H9 (cell line): ENCODE results near the gene OR51E1. TPM values are rescaled to one million over a fixed set of nuclear protein-coding genes. Genes with fewer than 3 reads are reported as not detected.
A peak's percentile ranks its signal among the peaks of the same experiment; 100 is the strongest.

Source experiments
- DNase-seq: peaks from one replicate; pipeline ENCODE4 v3.0.0-alpha.2; 2017
- H2AFZ ChIP-seq: one replicate; pipeline ENCODE4 v1.6.1; 2013; ENCODE audit warnings: mild to moderate bottlenecking, low read length, control low read depth, moderate library complexity
- H2AK5ac ChIP-seq: 2 replicates; pipeline ENCODE4 v1.6.1; 2013; ENCODE audit warnings: low read length, control low read depth, mixed read lengths; ENCODE audit not compliant: insufficient read length
- H2BK120ac ChIP-seq: one replicate; pipeline ENCODE4 v1.6.1; 2013; ENCODE audit warnings: low read depth, mild to moderate bottlenecking, low read length, control low read depth, inconsistent platforms; ENCODE audit not compliant: poor library complexity, severe bottlenecking
- H2BK12ac ChIP-seq: 2 replicates; pipeline ENCODE4 v1.6.1; 2013; ENCODE audit warnings: low read length, control low read depth, mixed read lengths, low read depth; ENCODE audit not compliant: insufficient read length
- H2BK15ac ChIP-seq: 2 replicates; pipeline ENCODE4 v1.6.1; 2013; ENCODE audit warnings: low read depth, low read length, control low read depth
- H2BK20ac ChIP-seq: one replicate; pipeline ENCODE4 v1.6.1; 2013; ENCODE audit warnings: low read depth, mild to moderate bottlenecking, low read length, control low read depth, inconsistent platforms; ENCODE audit not compliant: poor library complexity, severe bottlenecking
- H2BK5ac ChIP-seq: 2 replicates; pipeline ENCODE4 v1.6.1; 2013; ENCODE audit warnings: low read length, control low read depth, mixed read lengths; ENCODE audit not compliant: insufficient read length
- H3K14ac ChIP-seq: 2 replicates; pipeline ENCODE4 v1.6.1; 2013; ENCODE audit warnings: low read length, control low read depth; ENCODE audit not compliant: insufficient read depth
- H3K18ac ChIP-seq: 2 replicates; pipeline ENCODE4 v1.6.1; 2013; ENCODE audit warnings: low read depth, mild to moderate bottlenecking, mixed read lengths, low read length, control low read depth; ENCODE audit not compliant: insufficient read length
- H3K23ac ChIP-seq: 2 replicates; pipeline ENCODE4 v1.6.1; 2013; ENCODE audit warnings: low read length, control low read depth, mixed read lengths, low read depth; ENCODE audit not compliant: insufficient read length
- H3K23me2 ChIP-seq: 2 replicates; pipeline ENCODE4 v1.6.1; 2013; ENCODE audit warnings: low read depth, mild to moderate bottlenecking, mixed read lengths, low read length, control low read depth; ENCODE audit not compliant: insufficient read length, poor library complexity, severe bottlenecking
- H3K27ac ChIP-seq: 2 replicates; pipeline ENCODE4 v1.5.1; 2013; ENCODE audit warnings: low read length, control low read depth, mixed read lengths, low read depth; ENCODE audit not compliant: insufficient read length
- H3K27me3 ChIP-seq: 2 replicates; pipeline ENCODE4 v1.6.1; 2013; ENCODE audit warnings: low read length, control low read depth, inconsistent platforms; ENCODE audit not compliant: insufficient read depth
- H3K4ac ChIP-seq: 2 replicates; pipeline ENCODE4 v1.6.1; 2013; ENCODE audit warnings: low read depth, mild to moderate bottlenecking, control low read depth, inconsistent platforms, low read length, moderate library complexity
- H3K4me1 ChIP-seq: 2 replicates; pipeline ENCODE4 v1.6.1; 2013; ENCODE audit warnings: low read length, control low read depth, inconsistent platforms; ENCODE audit not compliant: insufficient read depth
- H3K4me2 ChIP-seq: 2 replicates; pipeline ENCODE4 v1.6.1; 2013; ENCODE audit warnings: low read length, control low read depth, mixed read lengths; ENCODE audit not compliant: insufficient read length, insufficient read depth
- H3K56ac ChIP-seq: 2 replicates; pipeline ENCODE4 v1.6.1; 2013; ENCODE audit warnings: low read depth, mild to moderate bottlenecking, mixed read lengths, low read length, control low read depth; ENCODE audit not compliant: insufficient read length
- H3K79me1 ChIP-seq: 2 replicates; pipeline ENCODE4 v1.6.1; 2013; ENCODE audit warnings: low read depth, mild to moderate bottlenecking, moderate library complexity, low read length, control low read depth, inconsistent platforms; ENCODE audit not compliant: insufficient read depth, poor library complexity, severe bottlenecking
- H3K79me2 ChIP-seq: 2 replicates; pipeline ENCODE4 v1.6.1; 2013; ENCODE audit warnings: low read length, control low read depth, inconsistent platforms; ENCODE audit not compliant: insufficient read depth
- H3K9ac ChIP-seq: 2 replicates; pipeline ENCODE4 v1.6.1; 2013; ENCODE audit warnings: low read length, control low read depth, mixed read lengths; ENCODE audit not compliant: insufficient read length; ENCODE audit errors: extremely low read depth
- H3K9me3 ChIP-seq: one replicate; pipeline ENCODE4 v1.6.1; 2013; ENCODE audit warnings: low read depth, low read length, inconsistent platforms; ENCODE audit not compliant: control insufficient read depth
- H3T11ph ChIP-seq: one replicate; pipeline ENCODE4 v1.6.1; 2013; ENCODE audit warnings: mild to moderate bottlenecking, low read length, control low read depth, inconsistent platforms
- H4K20me1 ChIP-seq: one replicate; pipeline ENCODE4 v1.6.1; 2013; ENCODE audit not compliant: control insufficient read depth, insufficient read length, insufficient read depth
- H4K5ac ChIP-seq: 2 replicates; pipeline ENCODE4 v1.6.1; 2013; ENCODE audit warnings: low read depth, mild to moderate bottlenecking, mixed read lengths, low read length, control low read depth; ENCODE audit not compliant: insufficient read length
- H4K8ac ChIP-seq: replicated peaks from 2 replicates; pipeline ENCODE4 v1.6.1; 2013; ENCODE audit warnings: low read length, control low read depth, mixed read lengths, low read depth; ENCODE audit not compliant: insufficient read length
- H4K91ac ChIP-seq: 2 replicates; pipeline ENCODE4 v1.6.1; 2013; ENCODE audit warnings: low read depth, mild to moderate bottlenecking, moderate library complexity, mixed read lengths, low read length, control low read depth; ENCODE audit not compliant: insufficient read length
- H3K27ac Mint-ChIP-seq, 3 experiments: 2 replicates in 2 of 3; 3 replicates in 1 of 3; pipeline ENCODE4 v1.8.0; 2020 to 2021; ENCODE audit warnings: mixed read lengths in 3 of 3, mild to moderate bottlenecking in 1 of 3, moderate library complexity in 1 of 3
- H3K27me3 Mint-ChIP-seq: 2 replicates; pipeline ENCODE4 v1.8.0; 2021; ENCODE audit warnings: low read depth, mild to moderate bottlenecking, moderate library complexity, mixed read lengths
- H3K36me3 Mint-ChIP-seq, 3 experiments: 2 replicates in 2 of 3; 3 replicates in 1 of 3; pipeline ENCODE4 v1.8.0; 2020 to 2021; ENCODE audit warnings: low read depth in 3 of 3, mixed read lengths in 3 of 3; ENCODE audit not compliant: insufficient read depth in 1 of 3
- H3K4me1 Mint-ChIP-seq, 2 experiments: 2 replicates each; pipeline ENCODE4 v1.8.0; 2020; ENCODE audit warnings: mixed read lengths in 2 of 2
- H3K4me3 Mint-ChIP-seq, 2 experiments: 2 replicates in 1 of 2; 3 replicates in 1 of 2; pipeline ENCODE4 v1.8.0; 2020 to 2021; ENCODE audit warnings: mild to moderate bottlenecking in 2 of 2, mixed read lengths in 2 of 2, moderate library complexity in 1 of 2
- H3K9me3 Mint-ChIP-seq, 2 experiments: 2 replicates in 1 of 2; 3 replicates in 1 of 2; pipeline ENCODE4 v1.8.0; 2020; ENCODE audit warnings: mild to moderate bottlenecking in 2 of 2, mixed read lengths in 2 of 2, moderate library complexity in 1 of 2
- WGBS: extraction: QIAGEN DNeasy Blood & Tissue Kit; methylation state at CpG from one replicate; pipeline ENCODE4 v1.1.7; 2013; ENCODE audit warnings: missing lambda C conversion rate, low lambda C conversion rate, mixed read lengths; ENCODE audit not compliant: insufficient read length; ENCODE audit errors: extremely low coverage; 5-methylcytosine and 5-hydroxymethylcytosine counted together
- total RNA-seq: library from RNA; stranded (reverse); gene quantifications from 2 replicates; pipeline ENCODE4 v1.2.1, GENCODE V29; 2021
- TF ChIP-seq, protein P1 (sequence below): fragments of 200-600 bp; sonication (generic); conservative IDR thresholded peaks from 3 replicates; pipeline ENCODE4 v1.8.0; 2021; ENCODE audit warnings: antibody characterized with exemption, mild to moderate bottlenecking

Gene OR51E1
- total RNA-seq, 1 experiment from 2014 or later: not detected

DNA sequence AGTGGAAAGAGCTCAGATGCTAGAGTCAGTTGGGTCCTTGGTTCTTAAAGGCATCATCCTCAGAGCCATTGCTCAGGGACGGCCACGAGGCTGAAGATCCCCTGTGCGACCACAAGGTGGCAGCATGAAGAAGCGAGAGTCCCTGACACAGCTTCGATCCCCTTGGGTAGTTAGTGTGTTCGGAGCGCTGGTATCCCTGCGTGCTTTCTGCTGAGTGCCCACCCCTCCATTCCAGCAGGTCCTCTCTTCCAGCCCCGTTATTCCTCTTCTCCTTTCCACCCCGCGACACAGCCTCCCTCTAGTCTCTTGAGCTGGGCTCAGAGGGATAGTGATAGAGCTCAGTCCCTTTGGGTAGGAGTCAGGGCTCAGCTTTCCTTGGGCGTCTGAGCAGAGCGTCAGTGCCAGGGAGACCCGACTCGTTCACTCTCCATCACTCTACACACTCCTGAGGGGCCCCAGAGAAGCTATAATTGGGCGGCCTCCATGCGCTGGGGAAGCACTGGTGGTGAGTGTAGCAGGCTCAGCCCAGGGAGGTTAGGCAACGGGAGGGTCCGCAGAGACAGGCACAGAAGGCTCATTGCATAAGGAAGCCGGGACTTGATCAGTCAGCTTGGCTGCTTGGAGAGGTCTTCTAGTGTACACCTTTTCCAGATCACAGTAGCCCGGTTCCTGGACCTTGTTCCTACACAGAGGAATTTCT lies 6.7 kb upstream of the OR51E1 start, which contains the start of gene OR51D1:
TSS of gene OR51D1 (plus strand) at position 516 of the 700 bp plus-strand sequence. CDS start 2,314 bp downstream, outside the sequence.
- Mint-ChIP-seq H3K4me3 (no peak within 1 kb of the TSS), H3K36me3 (no peaks in the 10 kb centered on the region), H3K27me3 (no peaks in the 10 kb centered on the region), H3K9me3 (0 out of 5 replicates have a peak, but pooled peaks cover 0 to 2% of the 10 kb centered on the region in 2 experiments), H3K27ac (no peak within 1 kb of the TSS), H3K4me1 (peaks cover 3 to 9% of the 10 kb centered on the region in 2 experiments; a peak in 3 of 4 replicates)
- WGBS: no CpG with 5 or more reads among the region's 21 CpGs
- Histone ChIP-seq H3K9ac (no peak within 1 kb of the TSS), H2BK5ac (no peak within 1 kb of the TSS), H3K14ac (0 out of 2 replicates have a peak within 1 kb of the TSS, but pooled peaks have one; percentile 37), H3K56ac (peak within 1 kb of the TSS; percentile 40), H2AFZ (no peak within 1 kb of the TSS), H2BK20ac (no peak within 1 kb of the TSS), H3T11ph (no peak within 1 kb of the TSS), H3K4me1 (no peaks in the 10 kb centered on the region), H2BK120ac (no peak within 1 kb of the TSS), H3K27me3 (no peaks in the 10 kb centered on the region), H3K23me2 (no peaks in the 10 kb centered on the region), H3K23ac (no peak within 1 kb of the TSS), H4K20me1 (no peaks in the 10 kb centered on the region), H3K4ac (no peak within 1 kb of the TSS), H2BK12ac (no peak within 1 kb of the TSS), H2BK15ac (no peak within 1 kb of the TSS), H3K9me3 (no peaks in the 10 kb centered on the region), H4K91ac (no peak within 1 kb of the TSS), H2AK5ac (no peak within 1 kb of the TSS), H3K79me1 (no peaks in the 10 kb centered on the region), H3K79me2 (no peaks in the 10 kb centered on the region), H3K18ac (no peak within 1 kb of the TSS), H3K4me2 (peak within 1 kb of the TSS; percentile 28), H4K8ac (no peak within 1 kb of the TSS), H3K27ac (no peak within 1 kb of the TSS), H4K5ac (no peak within 1 kb of the TSS)
- peak; percentile 87 for DNase-seq
- TF ChIP-seq, protein P1, sequence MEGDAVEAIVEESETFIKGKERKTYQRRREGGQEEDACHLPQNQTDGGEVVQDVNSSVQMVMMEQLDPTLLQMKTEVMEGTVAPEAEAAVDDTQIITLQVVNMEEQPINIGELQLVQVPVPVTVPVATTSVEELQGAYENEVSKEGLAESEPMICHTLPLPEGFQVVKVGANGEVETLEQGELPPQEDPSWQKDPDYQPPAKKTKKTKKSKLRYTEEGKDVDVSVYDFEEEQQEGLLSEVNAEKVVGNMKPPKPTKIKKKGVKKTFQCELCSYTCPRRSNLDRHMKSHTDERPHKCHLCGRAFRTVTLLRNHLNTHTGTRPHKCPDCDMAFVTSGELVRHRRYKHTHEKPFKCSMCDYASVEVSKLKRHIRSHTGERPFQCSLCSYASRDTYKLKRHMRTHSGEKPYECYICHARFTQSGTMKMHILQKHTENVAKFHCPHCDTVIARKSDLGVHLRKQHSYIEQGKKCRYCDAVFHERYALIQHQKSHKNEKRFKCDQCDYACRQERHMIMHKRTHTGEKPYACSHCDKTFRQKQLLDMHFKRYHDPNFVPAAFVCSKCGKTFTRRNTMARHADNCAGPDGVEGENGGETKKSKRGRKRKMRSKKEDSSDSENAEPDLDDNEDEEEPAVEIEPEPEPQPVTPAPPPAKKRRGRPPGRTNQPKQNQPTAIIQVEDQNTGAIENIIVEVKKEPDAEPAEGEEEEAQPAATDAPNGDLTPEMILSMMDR: peak; percentile 90
